ENCODE data around the gene UHRF2.
A peak's percentile ranks its signal among the peaks of the same experiment; 100 is the strongest.
"Not testable (repeated sequence)": the region's sequence is repeated elsewhere in the genome, so short reads cannot be mapped to it uniquely, and the experiment has no call there.

UHRF2 gene

DNA sequence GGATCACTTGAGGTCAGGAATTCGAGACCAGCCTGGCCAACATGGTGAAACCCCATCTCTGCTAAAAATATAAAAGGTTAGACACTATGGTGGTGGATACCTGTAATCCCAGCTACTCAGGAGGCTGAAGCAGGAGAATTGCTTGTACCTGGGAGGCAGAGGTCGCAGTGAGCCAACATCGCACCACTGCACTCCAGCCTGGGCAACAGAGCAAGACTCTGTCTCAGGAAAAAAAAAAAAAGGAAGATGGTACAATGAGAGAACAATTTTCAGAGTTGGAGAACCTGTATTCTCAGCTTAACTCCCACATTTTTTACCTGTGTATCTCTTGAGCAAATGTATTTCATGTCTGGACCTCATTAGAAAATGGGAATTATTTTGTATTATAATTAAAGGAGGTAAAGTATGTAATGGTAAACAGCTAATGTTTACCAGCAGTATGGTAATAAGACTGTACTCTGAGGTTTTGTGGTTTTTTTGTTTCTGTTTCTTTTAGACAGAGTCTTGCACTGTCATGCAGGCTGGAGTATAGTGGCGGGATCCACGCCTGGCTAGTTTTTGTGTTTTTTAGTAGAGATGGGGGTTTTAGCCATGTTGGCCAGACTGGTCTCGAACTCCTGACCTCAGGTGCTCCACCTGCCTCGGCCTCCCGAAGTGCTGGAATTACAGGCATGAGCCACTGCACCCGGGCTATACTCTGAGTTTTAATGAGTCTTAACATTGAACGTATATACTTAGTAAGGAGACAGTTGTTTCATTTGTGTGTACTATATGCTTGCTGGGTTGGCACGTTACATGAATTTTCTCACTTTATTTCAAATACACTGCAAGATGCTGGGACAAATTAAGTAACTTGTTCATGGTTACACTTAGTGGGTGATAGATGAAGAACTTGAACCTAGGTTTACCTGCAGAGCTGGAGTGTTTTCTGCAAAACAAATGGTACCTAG is 16.2 kb downstream of the UHRF2 start:
- DNase-seq (ENCODE audit: low spot score): no peak

DNA sequence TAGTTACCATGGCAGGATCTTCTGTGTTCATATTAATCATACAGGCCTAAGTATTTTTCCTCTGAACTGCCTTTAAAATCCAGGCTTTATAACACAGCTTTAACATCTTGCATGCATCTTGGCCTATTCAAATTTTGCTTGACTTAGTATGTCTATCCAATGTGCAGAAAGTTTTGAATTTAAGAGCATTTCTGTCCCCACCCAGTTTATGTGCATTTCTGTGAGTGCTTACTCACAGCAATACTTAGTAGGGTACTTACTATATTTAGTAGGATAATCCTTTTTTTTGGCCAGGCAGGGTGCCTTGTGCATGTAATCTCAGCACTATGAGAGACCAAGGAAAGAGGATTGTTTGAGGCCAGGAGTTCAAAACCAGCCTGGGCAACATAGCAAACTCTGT is 18.0 kb downstream of the UHRF2 start:
- DNase-seq (ENCODE audit: low spot score): no peak

DNA sequence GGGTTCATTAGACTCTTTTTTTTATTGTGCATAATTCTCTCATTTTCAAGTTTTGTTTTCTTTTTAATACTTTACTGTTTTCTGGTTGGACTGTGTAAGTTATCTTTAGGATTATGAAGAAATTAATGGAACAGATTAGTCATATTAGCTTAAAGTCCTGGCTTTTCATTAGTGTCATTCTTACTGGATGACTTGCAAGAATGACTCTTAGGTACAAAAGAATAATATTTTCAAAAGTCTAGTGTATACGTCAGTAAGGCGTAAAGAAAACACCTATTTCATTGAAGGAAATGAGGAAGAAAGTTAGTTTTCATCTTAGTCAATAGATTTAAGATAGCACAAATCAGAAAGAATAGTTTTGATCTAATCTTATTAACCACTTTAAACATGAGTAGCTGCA is 20.4 kb downstream of the UHRF2 start:
- DNase-seq (ENCODE audit: low spot score): no peak

DNA sequence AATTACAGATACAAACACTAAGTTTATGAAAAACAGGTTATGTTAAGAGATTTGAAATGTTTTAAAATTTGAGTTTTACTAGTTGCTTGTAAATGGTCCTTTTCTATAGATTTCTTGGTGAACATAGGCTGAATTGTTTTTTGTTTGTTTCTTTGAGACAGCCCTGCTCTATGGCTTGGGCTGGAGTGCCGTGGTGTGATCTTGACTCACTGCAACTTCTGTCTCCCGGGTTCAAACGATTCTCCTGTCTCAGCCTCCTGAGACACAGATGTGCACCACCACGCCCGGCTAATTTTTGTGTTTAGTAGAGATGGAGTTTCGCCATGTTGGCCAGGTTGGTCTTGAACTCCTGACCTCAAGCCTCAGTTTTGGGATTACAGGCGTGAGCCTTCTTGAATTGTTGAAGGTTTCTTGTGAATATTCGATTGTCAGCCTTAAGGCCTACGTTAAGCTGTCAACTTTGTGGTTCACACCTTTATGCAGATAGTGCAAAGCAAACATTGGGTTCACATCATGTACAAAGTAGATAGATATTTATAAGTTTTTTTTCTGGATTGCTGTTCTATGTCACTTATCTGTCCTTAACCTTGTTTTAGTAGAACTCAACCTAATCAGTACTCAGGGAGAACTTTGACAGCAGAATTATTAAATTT is 26.2 kb downstream of the UHRF2 start:
- no peak for DNase-seq (ENCODE audit: low spot score)

DNA sequence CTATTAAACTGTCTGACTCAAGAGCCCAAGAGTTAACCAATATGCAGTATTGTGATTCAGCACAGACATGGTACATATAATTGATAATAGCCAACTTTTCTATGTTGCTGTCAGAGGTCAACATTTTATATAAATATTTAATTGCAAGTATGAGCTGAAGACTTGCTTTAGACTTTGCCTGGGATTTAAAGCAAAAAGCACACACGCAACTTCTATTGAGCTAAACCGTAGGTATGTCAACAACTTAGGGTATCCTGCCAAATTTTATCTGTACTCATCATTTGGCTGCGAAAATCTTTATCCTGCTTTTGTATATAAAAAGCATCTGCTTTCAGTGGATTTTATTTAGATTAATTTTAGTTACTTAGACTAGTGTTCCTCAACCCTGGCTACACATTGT is 27.4 kb downstream of the UHRF2 start:
- no peak for DNase-seq (ENCODE audit: low spot score)

DNA sequence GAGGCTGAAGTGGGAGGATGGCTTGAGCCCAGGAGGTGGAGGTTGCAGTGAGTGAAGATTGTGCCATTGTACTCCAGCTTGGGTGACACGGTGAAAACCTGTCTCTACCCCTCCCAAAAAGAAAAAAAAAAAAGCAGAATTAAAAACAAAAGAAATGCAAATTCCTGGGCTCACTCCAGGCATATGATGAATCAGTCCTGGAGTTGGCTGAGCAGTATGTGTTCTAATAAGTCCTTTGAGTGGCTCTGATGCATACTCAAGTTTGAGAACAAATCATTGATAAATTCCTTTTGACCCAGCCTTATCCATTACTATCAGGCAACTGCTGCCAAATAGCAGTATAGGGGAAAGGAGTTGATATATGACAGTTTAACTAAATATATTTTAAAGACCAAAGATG is 28.3 kb downstream of the UHRF2 start:
- DNase-seq (ENCODE audit: low spot score): no peak

DNA sequence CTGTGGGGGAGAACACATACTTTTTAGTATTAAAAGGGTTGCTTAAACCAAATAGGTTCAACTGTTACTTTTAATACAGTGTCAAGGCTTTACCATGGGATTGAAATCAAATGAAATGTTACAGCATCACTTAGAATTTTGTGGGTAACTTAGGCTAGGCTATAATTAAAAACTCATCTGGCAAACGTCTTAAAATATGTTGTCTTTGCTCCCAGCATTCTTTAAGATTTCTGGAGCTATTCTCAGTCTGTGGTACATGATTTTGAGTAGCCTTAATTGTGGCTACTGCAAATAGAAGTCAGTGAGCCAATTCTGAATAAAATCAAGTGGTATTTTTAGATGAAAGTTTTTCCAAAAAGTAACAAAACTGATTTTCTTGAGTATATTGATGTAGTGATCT is 30.7 kb downstream of the UHRF2 start:
- DNase-seq (ENCODE audit: low spot score): no peak

DNA sequence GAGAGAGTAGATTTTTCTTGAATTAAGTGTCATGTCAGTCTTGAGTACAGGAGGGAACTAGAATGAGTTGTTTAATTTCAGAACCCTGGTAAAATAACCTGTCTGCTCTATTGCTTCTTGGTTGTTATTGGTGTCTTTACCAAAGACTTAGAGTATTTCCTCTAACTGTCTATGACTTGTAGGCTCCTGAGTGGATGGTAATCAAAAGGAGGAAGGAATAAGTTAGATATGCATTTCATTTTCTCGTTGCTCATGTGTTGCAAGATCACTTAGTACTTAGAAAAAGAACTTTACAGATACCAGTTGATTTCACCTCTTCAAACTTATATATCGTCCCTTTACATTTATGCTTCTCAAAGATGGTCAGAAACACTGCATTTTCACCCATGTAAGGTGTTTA is 31.1 kb downstream of the UHRF2 start:
- no peak for DNase-seq (ENCODE audit: low spot score)

DNA sequence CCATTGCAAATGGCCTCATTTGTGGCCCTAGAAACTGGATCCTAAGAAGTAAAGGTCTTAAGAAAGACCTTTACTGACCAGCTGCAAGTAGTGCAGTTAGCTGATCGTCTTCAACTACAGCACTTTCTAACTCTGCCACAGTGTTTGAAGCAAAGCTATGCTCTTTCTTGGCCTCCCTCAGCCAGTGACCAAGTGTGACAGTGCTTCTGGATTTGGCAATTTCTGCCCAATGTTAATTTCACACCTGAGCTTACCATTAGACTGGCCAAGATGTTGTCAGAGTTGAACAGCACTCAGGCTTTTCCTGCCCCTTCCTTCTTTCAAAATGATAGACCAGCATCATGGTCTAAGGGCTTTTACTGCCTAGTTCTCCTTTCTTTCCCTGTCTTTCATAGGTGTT is 36.1 kb downstream of the UHRF2 start:
- no peak for DNase-seq (ENCODE audit: low spot score)

DNA sequence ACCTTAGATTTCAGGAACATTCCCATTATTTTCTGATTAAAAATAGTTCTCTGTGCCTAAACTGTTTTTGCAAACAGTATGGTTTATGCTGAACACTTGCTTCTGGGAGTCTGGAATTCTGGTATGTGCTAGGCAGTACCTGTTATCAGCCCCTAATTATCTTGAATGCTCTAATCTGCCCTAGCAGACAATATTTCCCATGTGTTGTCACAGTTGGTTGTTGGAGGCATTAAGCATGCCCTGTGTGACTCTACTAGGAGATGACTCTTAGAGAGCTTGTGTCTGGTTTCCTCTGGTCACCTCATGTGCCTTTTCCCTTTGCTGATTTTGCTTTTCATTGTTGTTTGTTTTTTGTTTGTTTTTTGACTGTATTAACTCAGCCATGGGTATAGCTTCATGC is 36.6 kb downstream of the UHRF2 start:
- DNase-seq (ENCODE audit: low spot score): peak; percentile 44

DNA sequence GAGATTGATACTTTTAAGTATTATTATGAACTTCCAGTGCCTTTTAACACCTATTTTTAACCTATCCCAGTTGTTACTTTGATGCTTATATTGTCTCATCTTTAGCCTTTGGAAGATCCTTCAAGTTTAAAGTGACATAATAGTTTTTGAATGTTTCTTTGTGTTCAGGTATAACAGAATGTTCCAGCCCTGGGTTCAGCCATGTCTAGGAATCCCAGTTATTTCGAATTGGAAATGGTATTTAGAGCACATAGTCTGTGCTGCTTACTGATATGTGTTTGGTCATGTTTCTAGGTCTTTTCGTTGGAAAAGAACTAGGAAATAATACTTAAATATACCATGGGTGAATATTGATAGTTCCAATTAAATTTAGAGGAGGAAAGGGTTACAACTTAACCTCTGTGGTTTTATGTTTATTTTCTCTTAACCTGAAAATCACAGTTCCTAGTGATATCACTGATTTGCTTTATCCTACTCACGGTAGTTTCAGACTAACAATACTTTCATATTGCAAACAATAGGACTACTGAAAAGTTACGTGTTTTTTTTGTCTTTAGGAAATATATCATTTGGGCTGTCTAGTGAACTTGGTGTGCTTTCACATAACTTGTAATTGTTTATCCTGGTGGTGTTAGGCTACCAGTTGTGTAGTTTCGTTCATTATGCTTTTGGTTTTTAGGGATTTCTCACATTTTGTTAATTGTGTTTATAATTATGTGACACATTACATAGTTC is 37.8 kb downstream of the UHRF2 start:
- DNase-seq (ENCODE audit: low spot score): no peak

DNA sequence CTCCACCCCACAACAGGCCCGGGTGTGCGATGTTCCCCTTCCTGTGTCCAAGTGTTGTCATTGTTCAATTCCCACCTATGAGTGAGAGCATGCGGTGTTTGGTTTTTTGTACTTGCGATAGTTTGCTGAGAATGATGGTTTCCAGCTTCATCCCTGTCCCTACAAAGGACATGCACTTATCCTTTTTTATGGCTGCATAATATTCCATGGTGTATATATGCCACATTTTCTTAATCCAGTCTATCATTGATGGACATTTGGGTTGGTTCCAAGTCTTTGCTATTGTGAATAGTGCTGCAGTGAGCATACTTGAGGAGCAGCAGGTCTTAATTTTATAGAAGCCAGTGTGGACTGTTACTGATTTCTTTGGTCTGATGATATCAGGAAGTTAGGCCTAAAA is 42.3 kb downstream of the UHRF2 start:
- DNase-seq (ENCODE audit: low spot score): not testable (repeated sequence)

DNA sequence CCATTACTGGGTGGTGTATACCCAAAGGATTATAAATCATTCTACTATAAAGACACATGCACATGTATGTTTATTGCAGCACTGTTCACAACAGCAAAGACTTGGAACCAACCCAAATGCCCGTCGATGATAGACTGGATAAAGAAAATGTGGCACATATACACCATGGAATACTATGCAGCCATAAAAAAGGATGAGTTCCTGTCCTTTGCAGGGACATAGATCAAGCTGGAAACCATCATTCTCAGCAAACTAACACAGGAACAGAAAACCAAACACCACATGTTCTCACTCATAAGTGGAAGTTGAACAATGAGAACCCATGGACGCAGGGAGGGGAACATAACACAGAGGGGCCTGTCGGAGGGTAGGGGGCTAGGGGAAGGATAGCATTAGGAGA is 45.7 kb downstream of the UHRF2 start:
- not testable (repeated sequence) for DNase-seq (ENCODE audit: low spot score)

DNA sequence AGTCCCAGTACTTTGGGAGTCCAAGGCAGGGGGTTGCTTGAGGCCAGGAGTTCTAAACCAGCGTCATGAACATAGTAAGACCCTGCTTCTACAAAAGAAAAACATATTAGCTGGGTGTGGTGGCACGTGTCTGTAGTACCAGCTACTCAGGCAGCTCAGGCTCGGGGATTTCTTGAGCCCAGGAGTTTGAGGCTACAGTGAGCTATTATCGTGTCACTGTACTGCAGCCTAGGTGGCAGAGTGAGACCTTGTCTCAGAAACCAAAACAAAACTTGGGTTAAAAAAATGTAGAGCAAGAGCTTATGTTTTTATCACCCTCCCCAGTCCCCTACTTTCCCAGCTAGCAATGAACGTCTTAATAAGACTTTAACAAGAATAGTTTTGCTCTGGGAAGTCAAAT is 46.7 kb downstream of the UHRF2 start:
- DNase-seq (ENCODE audit: low spot score): no peak

DNA sequence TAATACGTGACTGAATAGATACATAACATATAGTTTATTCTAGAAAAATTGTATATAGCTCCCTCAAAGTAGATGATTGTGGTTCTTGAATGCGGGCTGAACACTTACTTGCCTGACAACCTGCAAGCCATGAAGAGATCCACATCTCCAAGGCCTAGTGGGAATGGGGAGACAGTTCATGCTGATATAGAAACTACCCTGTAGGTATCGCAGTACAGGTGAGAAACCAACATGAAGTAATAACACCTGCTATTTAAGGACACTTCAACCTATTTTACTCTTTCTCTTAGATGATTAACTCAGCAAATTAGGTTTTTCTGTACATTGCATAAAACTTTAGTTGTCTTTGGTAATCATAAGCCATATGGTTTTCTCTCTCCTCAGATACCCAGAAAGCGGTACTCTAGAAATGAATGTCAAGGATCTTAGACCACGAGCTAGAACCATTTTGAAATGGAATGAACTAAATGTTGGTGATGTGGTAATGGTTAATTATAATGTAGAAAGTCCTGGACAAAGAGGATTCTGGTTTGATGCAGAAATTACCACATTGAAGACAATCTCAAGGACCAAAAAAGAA is 47.3 kb downstream of the UHRF2 start:
- no peak for DNase-seq (ENCODE audit: low spot score)

DNA sequence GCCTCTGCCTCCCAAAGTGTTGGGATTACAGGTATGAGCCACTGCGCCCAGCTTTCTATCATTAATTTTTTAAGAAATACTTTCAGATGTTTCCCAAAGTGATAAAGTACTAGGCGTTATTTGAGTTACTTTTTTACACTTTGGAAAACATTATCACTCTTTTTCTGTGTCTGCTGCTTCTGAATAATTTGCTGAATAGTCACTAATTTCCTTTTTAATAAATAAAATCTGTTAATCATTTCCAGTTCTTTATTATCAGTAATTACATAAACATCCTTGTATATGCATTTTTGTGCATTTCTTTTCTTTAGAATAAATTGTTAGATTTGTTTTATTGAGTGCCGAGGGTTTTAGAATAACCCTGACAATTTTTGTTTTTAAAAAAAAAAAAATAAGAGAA is 48.6 kb downstream of the UHRF2 start:
- DNase-seq (ENCODE audit: low spot score): no peak

DNA sequence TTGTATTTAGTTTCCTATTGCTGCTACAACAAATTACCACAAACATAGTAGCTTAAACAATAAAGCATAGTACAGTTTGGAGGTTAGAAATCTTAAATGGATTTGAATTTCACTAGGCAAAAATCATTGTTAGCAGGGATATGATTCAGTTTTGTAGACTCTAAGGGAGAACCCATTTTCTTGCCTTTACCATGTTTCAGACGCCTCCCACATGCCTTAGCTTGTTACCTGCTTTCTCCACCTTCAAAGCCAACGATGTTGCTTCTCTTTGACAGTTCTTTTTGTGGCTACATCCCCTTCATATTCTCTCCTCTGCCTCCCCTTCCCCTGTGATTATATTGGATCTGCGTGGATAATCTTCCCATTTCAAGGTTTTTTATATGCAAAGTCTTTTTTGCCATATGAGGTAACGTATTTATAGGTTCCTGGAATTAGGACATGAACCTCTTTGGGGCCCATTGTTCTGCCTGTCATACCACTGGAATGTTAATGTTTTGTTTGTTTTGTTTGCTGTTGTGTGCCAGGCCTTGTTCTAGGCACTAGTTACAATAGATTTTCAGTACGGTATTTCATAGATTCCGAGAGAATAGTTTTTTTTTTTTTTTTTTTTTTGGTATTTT is 54.1 kb downstream of the UHRF2 start:
- DNase-seq (ENCODE audit: low spot score): no peak

DNA sequence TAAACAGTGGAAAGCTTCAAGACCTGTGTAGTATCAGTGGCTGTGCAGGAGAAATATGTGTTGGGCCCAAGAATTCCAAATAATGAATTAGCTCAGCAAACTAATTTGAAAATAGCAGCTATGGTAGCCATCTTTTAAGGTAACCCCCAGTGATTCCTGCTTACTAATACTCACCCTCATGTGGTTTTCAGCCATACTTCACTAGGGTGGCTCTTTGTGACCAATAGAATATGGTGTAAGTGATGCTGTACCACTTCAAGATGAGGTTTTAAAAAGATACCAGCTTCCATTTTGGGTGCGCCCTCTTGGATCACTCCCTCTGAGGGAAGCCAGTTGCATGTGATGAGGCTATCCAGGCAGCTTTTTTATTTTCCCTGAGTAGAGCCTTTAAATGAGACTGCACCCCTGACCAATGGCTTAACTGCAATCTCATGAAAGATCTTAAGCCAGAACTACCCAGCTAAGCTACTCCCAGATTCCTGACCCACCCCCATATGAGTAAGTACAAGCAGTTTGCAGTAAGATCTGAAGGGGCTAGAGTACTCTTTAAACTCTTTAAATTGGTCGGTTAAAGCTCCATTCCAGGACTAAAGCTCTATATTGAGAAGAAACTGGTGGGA is 58.3 kb downstream of the UHRF2 start:
- no peak for DNase-seq (ENCODE audit: low spot score)

DNA sequence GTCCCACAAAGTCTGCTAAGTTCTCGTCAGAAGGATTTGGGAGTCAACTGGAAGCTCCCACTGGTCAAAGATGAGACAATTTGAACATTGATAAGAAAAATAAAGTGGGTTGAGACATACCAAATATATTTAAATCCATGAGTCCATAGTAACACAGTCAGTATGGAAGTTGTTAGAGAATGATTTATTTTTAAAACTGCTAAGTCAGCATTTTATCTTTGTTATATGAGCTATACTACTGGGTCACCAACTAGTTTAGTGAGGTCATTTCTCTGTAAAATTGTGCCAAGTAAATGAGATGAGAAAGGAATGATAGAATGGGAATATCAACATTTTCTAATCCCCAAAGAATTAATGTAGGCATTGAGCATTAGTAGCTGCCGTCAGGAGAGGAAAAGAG is 60.2 kb downstream of the UHRF2 start:
- DNase-seq (ENCODE audit: low spot score): no peak

DNA sequence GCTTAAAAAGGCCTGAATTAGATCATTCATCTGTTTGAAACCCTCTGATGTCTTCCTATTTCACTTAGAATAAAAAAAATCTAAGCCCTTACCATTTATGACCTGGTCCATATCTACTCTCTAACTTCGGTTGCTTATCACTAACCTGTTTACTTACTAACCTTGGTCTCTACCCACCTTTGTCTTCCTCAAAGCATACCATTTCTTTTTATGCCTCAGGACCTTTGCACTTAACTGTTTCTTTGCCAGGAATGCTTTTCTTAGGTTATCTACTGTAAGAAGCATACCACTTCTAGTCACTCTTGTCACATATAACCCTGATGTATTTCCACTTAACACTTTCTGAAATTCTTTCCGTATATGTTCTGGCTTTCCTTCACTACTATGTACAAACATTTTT is 67.0 kb downstream of the UHRF2 start:
- DNase-seq (ENCODE audit: low spot score): no peak

DNA sequence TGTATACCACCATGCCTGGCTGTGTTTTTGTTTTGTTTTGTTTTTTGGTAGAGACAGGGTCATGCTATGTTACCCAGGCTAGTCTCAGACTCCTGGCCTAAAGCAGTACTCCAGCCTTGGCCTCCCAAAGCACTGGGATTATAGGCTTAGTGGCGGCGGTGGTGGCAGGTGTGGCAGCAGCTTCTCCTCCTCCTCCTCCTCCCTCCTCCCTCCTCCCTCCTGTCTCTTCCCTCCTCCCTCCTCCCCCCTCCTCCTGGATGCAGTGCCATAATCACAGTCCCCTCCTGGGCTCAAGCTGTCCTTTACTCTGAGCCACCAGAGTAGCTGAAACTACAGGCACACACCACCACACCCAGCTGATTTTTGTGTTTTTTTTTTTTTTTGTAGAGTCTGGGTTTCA is 71.2 kb downstream of the UHRF2 start:
- no peak for DNase-seq (ENCODE audit: low spot score)

DNA sequence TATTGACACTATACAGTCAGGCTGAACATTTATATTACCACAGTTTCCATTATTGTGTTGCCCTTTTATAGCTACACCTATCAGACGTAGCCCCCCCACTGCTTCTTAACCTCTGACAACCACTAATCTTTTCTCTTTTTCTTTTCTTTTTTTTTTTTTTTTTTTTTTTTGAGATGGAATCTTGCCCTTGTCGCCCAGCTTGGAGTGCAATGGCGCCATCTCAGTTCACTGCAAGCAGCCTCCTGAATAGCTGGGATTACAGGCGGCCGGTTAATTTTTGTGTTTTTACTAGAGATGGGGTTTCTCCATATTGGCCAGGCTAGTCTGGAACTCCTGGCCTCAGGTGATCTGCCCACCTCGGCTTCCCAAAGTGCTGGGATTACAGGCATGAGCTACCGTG is 75.4 kb downstream of the UHRF2 start:
- DNase-seq (ENCODE audit: low spot score): no peak

All from kidney capillary endothelial cell (primary cell).